Progenitor cell of endocrine pancreas (in vitro differentiated cells): ENCODE data around the gene KDM4B. TPM values are rescaled to one million over a fixed set of nuclear protein-coding genes. Genes with fewer than 3 reads are reported as not detected.

Source experiments
- DNase-seq: peaks from one replicate; pipeline ENCODE4 v3.0.0; 2021; ENCODE audit warnings: low spot score; ENCODE audit not compliant: unreplicated experiment
- H3K27ac Mint-ChIP-seq: 2 replicates; pipeline ENCODE4 v1.8.0; 2021; ENCODE audit warnings: mild to moderate bottlenecking, moderate library complexity, mixed read lengths
- H3K27me3 Mint-ChIP-seq: 2 replicates; pipeline ENCODE4 v1.8.0; 2021; ENCODE audit warnings: mixed read lengths
- H3K36me3 Mint-ChIP-seq: 2 replicates; pipeline ENCODE4 v1.8.0; 2022; ENCODE audit warnings: mixed read lengths; ENCODE audit not compliant: insufficient read depth
- H3K4me1 Mint-ChIP-seq: 2 replicates; pipeline ENCODE4 v1.8.0; 2021; ENCODE audit warnings: low read depth, mixed read lengths
- H3K4me3 Mint-ChIP-seq: 2 replicates; pipeline ENCODE4 v1.8.0; 2021; ENCODE audit warnings: low read depth, mild to moderate bottlenecking, moderate library complexity, mixed read lengths
- H3K9me3 Mint-ChIP-seq: 2 replicates; pipeline ENCODE4 v1.8.0; 2021; ENCODE audit warnings: low read depth, mixed read lengths
- long read RNA-seq: library from polyadenylated mRNA; unstranded; transcript quantifications from one replicate; pipeline ENCODE4 v2.0.0, GENCODE V29; 2020
- total RNA-seq: library from RNA; stranded (reverse); gene quantifications from 2 replicates; pipeline ENCODE4 v1.2.1, GENCODE V29; 2021
- TF ChIP-seq, protein P1 (sequence below): fragments of 200-600 bp; sonication (generic); IDR thresholded peaks from one replicate; pipeline ENCODE4 v1.5.0; 2021; ENCODE audit warnings: antibody characterized with exemption, mild to moderate bottlenecking; ENCODE audit not compliant: unreplicated experiment

The KDM4B gene
- 59.6 TPM in 2 replicates for total RNA-seq
- long read RNA-seq, partial matches to known transcripts: 1 of 2 reads
- long read RNA-seq, other reads (novel, unspliced or antisense): 1 of 2 reads

DNA sequence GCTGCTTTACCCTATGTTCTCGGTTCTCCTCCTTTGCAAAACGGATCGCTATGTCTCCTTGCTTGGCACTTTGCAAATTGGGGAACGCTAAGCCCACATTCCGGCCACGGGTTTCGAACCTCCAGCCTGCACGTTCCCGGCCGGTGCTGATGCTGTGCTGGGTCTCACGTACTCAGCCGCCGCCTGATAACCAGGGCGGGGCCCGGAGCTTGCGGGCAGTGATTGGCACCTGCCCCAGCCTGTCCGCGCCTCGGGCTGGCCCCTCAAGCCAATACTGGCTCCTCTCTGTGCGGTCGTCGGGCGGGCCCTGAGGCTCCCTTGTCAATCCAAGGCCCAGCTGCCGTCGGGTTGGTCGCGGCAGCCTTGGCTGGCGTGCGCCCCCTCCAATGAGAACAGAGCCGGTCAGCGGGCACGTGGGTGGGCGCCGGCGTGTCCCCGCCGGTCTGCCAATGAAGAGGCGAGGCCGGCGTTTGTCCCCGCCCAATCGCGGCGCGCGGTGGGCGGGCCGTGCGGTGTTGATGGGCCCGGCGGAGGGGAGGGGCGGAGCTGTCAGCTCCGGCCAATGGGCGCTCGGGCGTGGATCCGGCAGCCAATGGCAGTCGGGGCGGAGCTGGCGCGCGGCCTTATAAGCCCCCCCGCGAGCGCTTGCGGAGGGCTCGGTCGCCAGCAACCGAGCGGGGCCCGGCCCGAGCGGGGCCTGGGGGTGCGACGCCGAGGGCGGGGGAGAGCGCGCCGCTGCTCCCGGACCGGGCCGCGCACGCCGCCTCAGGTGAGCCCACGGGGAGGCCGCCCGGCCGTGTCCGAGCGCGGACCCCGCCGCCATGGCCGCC lies at the start of gene KDM4B:
TSS of gene KDM4B (plus strand) at position 652 of the 830 bp plus-strand sequence. CDS start 63,778 bp downstream, outside the sequence.
- peaks cover 20% of the 10 kb centered on the region for H3K4me1 Mint-ChIP-seq
- no peaks in the 10 kb centered on the region for H3K9me3 Mint-ChIP-seq
- peak within 1 kb of the TSS; percentile 86 for H3K27ac Mint-ChIP-seq
- peak within 1 kb of the TSS; percentile 92 for H3K4me3 Mint-ChIP-seq
- peaks cover 4% of the 10 kb centered on the region for H3K36me3 Mint-ChIP-seq
- no peaks in the 10 kb centered on the region for H3K27me3 Mint-ChIP-seq
- DNase-seq: peak; percentile 99
- TF ChIP-seq, protein P1, sequence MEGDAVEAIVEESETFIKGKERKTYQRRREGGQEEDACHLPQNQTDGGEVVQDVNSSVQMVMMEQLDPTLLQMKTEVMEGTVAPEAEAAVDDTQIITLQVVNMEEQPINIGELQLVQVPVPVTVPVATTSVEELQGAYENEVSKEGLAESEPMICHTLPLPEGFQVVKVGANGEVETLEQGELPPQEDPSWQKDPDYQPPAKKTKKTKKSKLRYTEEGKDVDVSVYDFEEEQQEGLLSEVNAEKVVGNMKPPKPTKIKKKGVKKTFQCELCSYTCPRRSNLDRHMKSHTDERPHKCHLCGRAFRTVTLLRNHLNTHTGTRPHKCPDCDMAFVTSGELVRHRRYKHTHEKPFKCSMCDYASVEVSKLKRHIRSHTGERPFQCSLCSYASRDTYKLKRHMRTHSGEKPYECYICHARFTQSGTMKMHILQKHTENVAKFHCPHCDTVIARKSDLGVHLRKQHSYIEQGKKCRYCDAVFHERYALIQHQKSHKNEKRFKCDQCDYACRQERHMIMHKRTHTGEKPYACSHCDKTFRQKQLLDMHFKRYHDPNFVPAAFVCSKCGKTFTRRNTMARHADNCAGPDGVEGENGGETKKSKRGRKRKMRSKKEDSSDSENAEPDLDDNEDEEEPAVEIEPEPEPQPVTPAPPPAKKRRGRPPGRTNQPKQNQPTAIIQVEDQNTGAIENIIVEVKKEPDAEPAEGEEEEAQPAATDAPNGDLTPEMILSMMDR: no peak

- Mint-ChIP-seq H3K4me1 (no peaks in the 10 kb centered on the region), H3K27ac (peak overlapping the region; percentile 62), H3K9me3 (no peaks in the 10 kb centered on the region), H3K27me3 (no peaks in the 10 kb centered on the region), H3K36me3 (peaks cover 9% of the 10 kb centered on the region), H3K4me3 (no peak overlapping the region)
- TF ChIP-seq, protein P1: no peak
- no peak for DNase-seq
Measured at GRCh38 chr19:4922530-4923275, 46.2 kb upstream of the KDM4B start.

- H3K4me3 Mint-ChIP-seq: no peak overlapping the region
- no peaks in the 10 kb centered on the region for H3K4me1 Mint-ChIP-seq
- H3K27ac Mint-ChIP-seq: no peak overlapping the region
- TF ChIP-seq, protein P1: no peak
- no peaks in the 10 kb centered on the region for H3K27me3 Mint-ChIP-seq
- peaks cover 9% of the 10 kb centered on the region for H3K36me3 Mint-ChIP-seq
- H3K9me3 Mint-ChIP-seq: no peaks in the 10 kb centered on the region
- DNase-seq: no peak
Measured at GRCh38 chr19:4923276-4923747, 45.6 kb upstream of the KDM4B start.

DNA sequence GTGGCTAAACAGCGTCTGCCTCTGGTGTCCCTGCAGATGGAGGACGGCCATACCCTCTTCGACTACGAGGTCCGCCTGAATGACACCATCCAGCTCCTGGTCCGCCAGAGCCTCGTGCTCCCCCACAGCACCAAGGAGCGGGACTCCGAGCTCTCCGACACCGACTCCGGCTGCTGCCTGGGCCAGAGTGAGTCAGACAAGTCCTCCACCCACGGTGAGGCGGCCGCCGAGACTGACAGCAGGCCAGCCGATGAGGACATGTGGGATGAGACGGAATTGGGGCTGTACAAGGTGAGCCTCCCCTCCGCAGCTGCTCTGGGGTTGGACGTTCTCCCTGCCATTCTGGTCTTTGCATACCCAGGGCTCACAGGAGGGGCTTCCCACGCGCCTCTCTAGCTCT lies 39.7 kb upstream of the KDM4B start:
- no peak for DNase-seq
- Mint-ChIP-seq H3K27ac (no peak overlapping the region), H3K4me3 (no peak overlapping the region)

More for the DNA sequence above, 39.7 kb upstream of the KDM4B start:
- Mint-ChIP-seq H3K4me1 (no peaks in the 10 kb centered on the region), H3K9me3 (no peaks in the 10 kb centered on the region), H3K36me3 (peaks cover 5% of the 10 kb centered on the region), H3K27me3 (no peaks in the 10 kb centered on the region)
- TF ChIP-seq, protein P1: no peak
